Inferior parietal cortex (tissue), 1 donor: Measurements from ENCODE around the gene CCT2.
"Not testable (repeated sequence)": the region's sequence is repeated elsewhere in the genome, so short reads cannot be mapped to it uniquely, and the experiment has no call there.

Experiments
- DNase-seq: peaks from one replicate; pipeline ENCODE4 v3.0.0-alpha.2; 2016; ENCODE audit errors: extremely low spot score

The CCT2 gene

GRCh38 chr12:69588527-69588926 is 3.3 kb downstream of the CCT2 start:
- no peak for DNase-seq

GRCh38 chr12:69589082-69589481 is 3.8 kb downstream of the CCT2 start:
- DNase-seq = no peak

DNA sequence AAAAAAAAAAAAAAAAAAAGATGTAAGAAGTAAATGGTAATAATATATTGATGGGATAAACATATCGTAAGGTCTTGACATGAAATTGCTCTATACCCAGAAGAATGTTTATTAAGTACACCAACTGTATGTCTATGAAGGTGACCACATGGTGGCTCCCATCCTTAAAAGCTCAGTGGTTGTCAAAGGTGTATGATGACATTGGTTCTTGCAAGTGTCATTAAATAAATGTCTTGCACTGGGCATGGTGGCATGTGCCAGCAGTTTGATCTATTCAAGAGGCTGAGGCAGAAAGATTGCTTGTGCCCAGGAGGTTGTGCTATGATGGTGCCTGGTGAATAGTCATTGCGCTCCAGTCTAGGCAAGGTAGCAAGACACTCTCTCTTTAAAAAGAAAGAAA is 10.4 kb downstream of the CCT2 start:
- DNase-seq = no peak

DNA sequence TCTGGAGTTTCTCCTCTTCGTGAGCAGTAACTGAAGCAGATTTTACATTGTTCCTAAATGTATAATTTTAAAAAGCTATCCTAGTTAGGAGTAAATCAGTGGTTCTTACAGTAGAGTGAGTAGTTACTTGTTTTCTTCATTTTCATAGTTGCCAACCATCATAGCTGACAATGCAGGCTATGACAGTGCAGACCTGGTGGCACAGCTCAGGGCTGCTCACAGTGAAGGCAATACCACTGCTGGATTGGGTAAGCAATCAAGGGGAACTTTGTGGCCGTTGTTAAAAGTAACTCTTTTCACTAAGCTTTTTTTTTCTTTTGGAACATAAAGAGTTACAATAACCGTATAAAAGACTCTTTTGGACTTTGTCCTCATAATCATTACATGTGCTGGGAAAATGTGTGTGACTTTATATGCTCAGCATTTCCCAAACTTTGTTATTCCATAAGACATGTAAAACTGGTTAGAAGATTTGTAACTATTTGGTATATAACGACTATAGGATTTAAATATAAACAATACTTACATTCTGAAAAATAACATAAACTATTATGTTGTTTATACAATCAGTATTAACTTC is 13.0 kb downstream of the CCT2 start:
- DNase-seq = no peak

- DNase-seq = no peak
These were observed 15.5 kb downstream of the CCT2 start for GRCh38 chr12:69600804-69601203.

- no peak for DNase-seq
These were observed 16.9 kb downstream of the CCT2 start for GRCh38 chr12:69601962-69602685.

- no peak for DNase-seq
These were observed 17.7 kb downstream of the CCT2 start for GRCh38 chr12:69602954-69603353.

DNA sequence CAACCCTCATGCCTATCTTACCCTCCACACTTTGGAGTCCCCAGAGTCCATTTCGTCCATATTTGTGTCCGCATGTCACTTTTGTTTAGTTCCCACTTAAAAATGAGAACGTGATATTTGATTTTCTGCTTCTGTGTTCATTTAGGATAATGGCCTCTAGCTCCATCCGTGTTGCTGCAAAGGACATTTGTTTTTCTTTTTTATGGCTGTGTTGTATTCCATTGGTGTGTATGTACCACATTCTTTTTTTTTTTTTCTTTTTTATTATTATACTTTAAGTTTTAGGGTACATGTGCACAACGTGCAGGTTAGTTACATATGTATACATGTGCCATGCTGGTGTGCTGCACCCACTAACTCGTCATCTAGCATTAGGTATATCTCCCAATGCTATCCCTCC is 18.3 kb downstream of the CCT2 start:
- DNase-seq = not testable (repeated sequence)

DNA sequence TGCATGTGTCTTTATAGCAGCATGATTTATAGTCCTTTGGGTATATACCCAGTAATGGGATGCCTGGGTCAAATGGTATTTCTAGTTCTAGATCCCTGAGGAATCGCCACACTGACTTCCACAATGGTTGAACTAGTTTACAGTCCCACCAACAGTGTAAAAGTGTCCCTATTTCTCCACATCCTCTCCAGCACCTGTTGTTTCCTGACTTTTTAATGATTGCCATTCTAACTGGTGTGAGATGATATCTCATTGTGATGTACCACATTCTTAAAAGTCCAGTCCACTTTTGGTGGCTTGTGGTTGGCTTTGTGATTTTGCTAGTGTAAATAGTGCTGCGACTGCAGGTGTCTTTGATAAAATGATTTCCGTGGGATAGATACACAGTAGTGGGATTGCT is 19.0 kb downstream of the CCT2 start:
- DNase-seq = not testable (repeated sequence)

DNA sequence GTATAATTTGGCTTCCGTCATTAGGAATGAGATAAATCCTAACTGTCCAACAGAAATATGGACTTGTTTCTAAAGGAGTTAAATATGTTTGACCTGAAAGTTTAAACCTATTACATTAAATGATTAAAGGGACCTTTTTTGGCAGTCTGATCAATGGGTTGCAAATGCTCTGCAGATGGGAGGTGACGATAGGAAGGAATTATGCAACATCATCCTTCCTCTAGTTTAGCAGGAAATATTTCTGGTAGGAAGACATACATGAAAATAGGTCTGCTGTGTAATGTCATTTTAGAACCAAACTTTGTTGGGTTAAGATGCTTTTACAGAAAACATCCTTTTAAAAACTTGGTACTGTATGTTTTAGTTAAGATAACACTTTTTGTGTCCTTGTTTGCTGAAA is 22.9 kb downstream of the CCT2 start:
- DNase-seq = no peak

- DNase-seq = no peak
These were observed 24.9 kb downstream of the CCT2 start for GRCh38 chr12:69610126-69610525.

DNA sequence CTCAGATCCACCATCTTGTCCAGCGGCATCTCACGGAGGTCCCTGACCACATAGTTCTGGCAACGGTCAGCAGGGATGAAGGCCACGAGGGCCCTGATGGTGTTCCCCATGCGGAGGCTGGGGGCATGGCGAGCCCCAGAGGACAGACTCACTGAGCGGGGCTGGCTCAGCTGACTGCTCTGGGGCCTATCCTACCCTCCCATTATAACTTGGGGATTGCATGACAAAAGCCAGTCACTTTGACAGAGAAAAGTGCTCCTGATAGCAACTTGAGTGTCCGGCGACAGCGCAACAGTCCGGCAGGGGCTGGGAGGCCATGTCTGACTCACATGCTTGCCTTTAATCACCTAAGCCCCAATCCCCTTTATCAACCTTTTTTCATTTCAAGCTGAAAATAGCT is 25.5 kb downstream of the CCT2 start, which contains the start of gene LRRC10:
Gene LRRC10 (minus strand): TSS at position 179 of the 400 bp plus-strand sequence. CDS start 69 bp downstream, at position 110.
- no peak for DNase-seq

- no peak for DNase-seq
These were observed 28.1 kb downstream of the CCT2 start for GRCh38 chr12:69613351-69613750.

- DNase-seq = no peak
These were observed 30.8 kb downstream of the CCT2 start for GRCh38 chr12:69616025-69616424.

- no peak for DNase-seq
These were observed 33.8 kb downstream of the CCT2 start for GRCh38 chr12:69619050-69619449.

GRCh38 chr12:69620077-69620476 is 34.8 kb downstream of the CCT2 start:
- no peak for DNase-seq

DNA sequence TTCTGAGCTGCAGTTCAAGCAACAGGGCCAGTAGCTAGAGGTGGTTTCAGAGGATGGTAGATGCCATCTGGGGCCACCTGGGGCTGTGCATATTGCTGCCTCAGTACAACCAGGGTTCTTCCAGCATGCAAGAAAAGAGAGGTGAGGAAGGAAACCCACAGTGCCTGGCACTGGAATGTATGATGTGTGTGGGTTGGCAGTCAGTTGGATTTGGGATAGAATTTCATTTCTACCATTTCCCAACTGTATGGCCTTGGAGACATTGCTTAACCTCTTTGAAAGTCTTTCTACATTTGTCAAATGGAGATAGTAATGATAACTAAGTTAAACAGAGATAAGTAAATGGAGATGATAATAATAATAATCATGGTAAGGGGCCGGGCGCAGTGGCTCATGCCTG is 35.7 kb downstream of the CCT2 start:
- DNase-seq = no peak

DNA sequence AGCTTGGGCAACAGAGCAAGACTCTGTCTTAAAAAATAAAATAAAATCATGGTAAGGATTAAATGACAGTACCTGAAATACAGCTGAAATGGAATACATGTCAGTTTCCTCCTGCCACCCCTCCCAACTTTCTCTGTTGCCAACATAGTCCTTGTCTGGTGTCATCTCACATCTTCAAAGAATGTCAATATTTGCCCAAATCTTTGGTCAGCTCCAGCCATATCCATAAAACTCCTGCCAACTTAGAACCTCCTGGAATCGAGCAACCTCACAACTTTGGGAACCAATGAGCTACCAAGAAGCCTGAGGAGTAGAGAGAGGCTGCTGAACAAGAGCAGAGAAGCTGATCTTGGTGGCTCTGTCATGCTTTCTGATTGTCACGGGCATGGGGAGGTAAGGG is 36.3 kb downstream of the CCT2 start:
- no peak for DNase-seq

GRCh38 chr12:69623970-69624369 is 38.7 kb downstream of the CCT2 start:
- DNase-seq = peak; percentile 49

GRCh38 chr12:69627501-69627900 is 42.2 kb downstream of the CCT2 start:
- DNase-seq = no peak

DNA sequence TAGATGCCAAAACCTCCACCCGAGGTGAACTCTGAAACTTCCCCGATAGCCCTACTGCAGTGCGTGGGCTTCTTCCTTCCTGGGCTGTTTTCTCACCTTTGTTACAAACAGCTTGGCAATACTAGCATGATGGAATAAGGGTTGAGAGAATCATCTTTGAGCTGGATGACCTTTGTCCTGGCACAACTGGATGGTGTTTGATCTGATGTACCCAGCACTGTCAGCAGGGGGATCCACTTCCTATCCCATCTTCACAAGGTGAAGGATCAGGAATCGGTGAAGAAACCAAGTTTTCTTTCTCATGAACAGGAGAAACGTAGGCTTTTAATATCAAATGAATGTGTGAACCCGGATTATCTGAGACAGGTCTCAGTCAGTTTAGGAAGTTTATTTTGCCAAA is 44.9 kb downstream of the CCT2 start:
- DNase-seq = no peak

DNA sequence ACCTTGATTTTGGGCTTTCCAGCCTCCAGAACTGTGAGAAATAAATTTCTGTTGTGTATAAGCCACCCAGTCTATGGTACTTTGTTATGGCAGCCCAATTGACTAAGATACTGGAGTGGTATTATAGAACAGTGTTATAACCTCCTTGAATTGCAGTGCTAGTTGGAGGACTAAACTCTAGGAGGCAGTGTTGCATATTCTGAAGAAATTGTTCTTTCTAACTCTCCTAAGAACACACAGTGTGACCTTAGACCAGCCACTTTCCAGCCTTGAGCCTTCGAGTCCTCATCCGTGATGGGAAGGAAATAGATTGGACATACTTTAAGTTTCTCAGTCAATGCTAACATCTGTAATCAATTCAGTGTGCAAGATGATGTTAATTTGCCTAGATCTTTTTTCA is 47.8 kb downstream of the CCT2 start:
- DNase-seq = no peak

DNA sequence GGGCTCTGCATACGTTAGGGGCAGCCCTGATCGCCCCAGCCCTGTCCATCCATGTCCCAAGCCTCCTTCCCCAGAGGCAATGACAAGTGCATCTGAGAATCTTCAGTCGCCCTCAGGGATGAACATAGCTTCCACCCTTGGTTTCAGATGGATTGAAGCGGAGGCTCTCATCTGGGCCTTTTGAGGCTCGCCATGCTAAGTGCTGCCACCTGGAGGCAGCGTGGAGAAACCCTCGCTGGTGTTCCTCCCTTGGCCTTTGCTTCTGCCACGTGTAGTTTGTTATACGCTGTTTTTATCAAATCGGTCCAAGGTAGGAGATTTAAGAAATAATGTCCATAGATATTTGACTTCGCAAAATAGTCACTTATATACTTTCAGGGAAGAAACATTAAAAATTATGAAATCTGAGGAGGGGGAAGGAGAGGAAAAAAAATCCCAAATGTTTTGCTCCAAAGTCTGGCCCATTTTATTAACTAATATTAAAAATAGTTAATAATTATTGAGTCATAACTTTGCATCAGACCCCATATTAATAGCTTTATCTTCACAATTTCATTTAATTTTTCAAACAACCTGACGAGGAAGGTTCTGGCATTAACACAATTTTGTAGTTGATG is 54.2 kb downstream of the CCT2 start:
- DNase-seq = peak; percentile 65
